Activated CD8-positive, alpha-beta memory T cell treated with anti-CD3 and anti-CD28 coated beads, Interleukin-2, amount 50 U/mL, for 4 hours (primary cell): ENCODE data around the gene EVPLL.
"Not testable (repeated sequence)": the region's sequence is repeated elsewhere in the genome, so short reads cannot be mapped to it uniquely, and the experiment has no call there.

Experiments
- DNase-seq: peaks from one replicate; pipeline ENCODE4 v3.0.0-alpha.2; 2020

EVPLL gene

GRCh38 chr17:18379246-18380146 is 1.9 kb downstream of the EVPLL start:
- DNase-seq = no peak

GRCh38 chr17:18380471-18381157 is 3.0 kb downstream of the EVPLL start:
- no peak for DNase-seq

- no peak for DNase-seq
These were observed 3.8 kb downstream of the EVPLL start for GRCh38 chr17:18381158-18381952.

GRCh38 chr17:18381953-18382245 is 4.3 kb downstream of the EVPLL start:
- no peak for DNase-seq

- no peak for DNase-seq
These were observed 5.0 kb downstream of the EVPLL start for GRCh38 chr17:18382441-18383078.

- DNase-seq = peak; percentile 25
These were observed 5.5 kb downstream of the EVPLL start for GRCh38 chr17:18383079-18383481.

- not testable (repeated sequence) for DNase-seq
These were observed 6.7 kb downstream of the EVPLL start for GRCh38 chr17:18384271-18384670.

- DNase-seq = not testable (repeated sequence)
These were observed 10.0 kb downstream of the EVPLL start for GRCh38 chr17:18387583-18387982.

- DNase-seq = not testable (repeated sequence)
These were observed 10.7 kb downstream of the EVPLL start for GRCh38 chr17:18388266-18388665.

GRCh38 chr17:18388728-18389127 is 11.2 kb downstream of the EVPLL start:
- DNase-seq = not testable (repeated sequence)

GRCh38 chr17:18401872-18402590 is 24.5 kb downstream of the EVPLL start:
- DNase-seq = not testable (repeated sequence)

- DNase-seq = not testable (repeated sequence)
These were observed 25.6 kb downstream of the EVPLL start for GRCh38 chr17:18403166-18403565.

GRCh38 chr17:18403604-18404003 is 26.0 kb downstream of the EVPLL start:
- not testable (repeated sequence) for DNase-seq

- DNase-seq = not testable (repeated sequence)
These were observed 31.3 kb downstream of the EVPLL start for GRCh38 chr17:18408906-18409305.

GRCh38 chr17:18409321-18409720 is 31.7 kb downstream of the EVPLL start:
- not testable (repeated sequence) for DNase-seq

GRCh38 chr17:18410736-18411135 is 33.2 kb downstream of the EVPLL start:
- not testable (repeated sequence) for DNase-seq

- DNase-seq = not testable (repeated sequence)
These were observed 33.8 kb downstream of the EVPLL start for GRCh38 chr17:18411377-18411864.

GRCh38 chr17:18412001-18412538 is 34.5 kb downstream of the EVPLL start:
- not testable (repeated sequence) for DNase-seq

- not testable (repeated sequence) for DNase-seq
These were observed 43.9 kb downstream of the EVPLL start for GRCh38 chr17:18421521-18421920.

GRCh38 chr17:18422464-18422863 is 44.9 kb downstream of the EVPLL start:
- not testable (repeated sequence) for DNase-seq

GRCh38 chr17:18423015-18423414 is 45.4 kb downstream of the EVPLL start:
- not testable (repeated sequence) for DNase-seq
